HCT116 (cell line): ENCODE measurements around the gene RAB27A.

Source experiments
- EZH2 ChIP-seq: fragments of 200-600 bp; sonication (generic); IDR thresholded peaks from 2 replicates; pipeline ENCODE4 v1.6.1; 2017; ENCODE audit warnings: antibody characterized with exemption, mixed run types
- ZFX ChIP-seq: fragments of 450-650 bp; IDR thresholded peaks from 2 replicates; pipeline ENCODE4 v1.6.1; 2017
- TF ChIP-seq, protein P1 (sequence below), 3 experiments: fragments of 200-600 bp in 1 of 3; sonication (generic) in 1 of 3; IDR thresholded peaks in 2 of 3; conservative IDR thresholded peaks in 1 of 3; 2 replicates each; pipeline ENCODE4 v1.5.1; 2012 to 2017; ENCODE audit warnings: low read depth in 2 of 3, low read length in 2 of 3, antibody characterized with exemption in 1 of 3, borderline replicate concordance in 1 of 3, control low read depth in 1 of 3, mild to moderate bottlenecking in 1 of 3, mixed read lengths in 1 of 3, mixed run types in 1 of 3, moderate library complexity in 1 of 3; ENCODE audit not compliant: insufficient read depth in 1 of 3

DNA sequence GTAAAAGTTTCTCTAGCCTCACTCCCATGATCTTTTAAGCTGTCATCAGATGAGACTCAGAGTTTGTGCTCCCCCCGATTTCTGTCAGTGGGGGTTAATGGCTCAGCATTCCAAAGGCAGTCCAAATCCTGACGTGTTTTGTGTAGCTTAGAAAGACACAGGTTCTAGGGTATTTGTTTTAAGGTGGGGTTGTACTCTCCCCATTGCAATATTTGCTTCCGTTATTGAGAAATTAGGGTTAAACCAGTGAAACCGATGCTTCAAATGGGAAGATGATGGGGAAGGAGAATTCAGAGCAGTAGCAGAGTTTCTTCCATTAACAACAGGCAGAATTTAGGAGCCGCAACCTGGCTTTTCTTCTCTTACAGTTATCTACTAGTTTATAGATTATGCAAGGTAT lies 32.9 kb upstream of the RAB27A start:
- TF ChIP-seq ZFX (no peak), EZH2 (no peak)
- TF ChIP-seq, protein P1, sequence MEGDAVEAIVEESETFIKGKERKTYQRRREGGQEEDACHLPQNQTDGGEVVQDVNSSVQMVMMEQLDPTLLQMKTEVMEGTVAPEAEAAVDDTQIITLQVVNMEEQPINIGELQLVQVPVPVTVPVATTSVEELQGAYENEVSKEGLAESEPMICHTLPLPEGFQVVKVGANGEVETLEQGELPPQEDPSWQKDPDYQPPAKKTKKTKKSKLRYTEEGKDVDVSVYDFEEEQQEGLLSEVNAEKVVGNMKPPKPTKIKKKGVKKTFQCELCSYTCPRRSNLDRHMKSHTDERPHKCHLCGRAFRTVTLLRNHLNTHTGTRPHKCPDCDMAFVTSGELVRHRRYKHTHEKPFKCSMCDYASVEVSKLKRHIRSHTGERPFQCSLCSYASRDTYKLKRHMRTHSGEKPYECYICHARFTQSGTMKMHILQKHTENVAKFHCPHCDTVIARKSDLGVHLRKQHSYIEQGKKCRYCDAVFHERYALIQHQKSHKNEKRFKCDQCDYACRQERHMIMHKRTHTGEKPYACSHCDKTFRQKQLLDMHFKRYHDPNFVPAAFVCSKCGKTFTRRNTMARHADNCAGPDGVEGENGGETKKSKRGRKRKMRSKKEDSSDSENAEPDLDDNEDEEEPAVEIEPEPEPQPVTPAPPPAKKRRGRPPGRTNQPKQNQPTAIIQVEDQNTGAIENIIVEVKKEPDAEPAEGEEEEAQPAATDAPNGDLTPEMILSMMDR (IDR thresholded peaks at IDR 0.05 in 2 of 3, conservative IDR thresholded peaks at IDR 0.05 in 1 of 3; ENCODE audit: borderline replicate concordance in 1 of 3, insufficient read depth in 1 of 3, low read depth in 2 of 3, low read length in 2 of 3) = no peak
